GM19395 (cell line): ENCODE data around the gene MAP2.

ENCODE experiments used
- ATAC-seq: cut with Tn5 transposase; IDR thresholded peaks from one replicate; pipeline ENCODE4 v1.9.1; 2021; ENCODE audit warnings: mild to moderate bottlenecking, moderate library complexity; ENCODE audit not compliant: unreplicated experiment

Gene MAP2

GRCh38 chr2:209773377-209773776, 349.5 kb downstream of the MAP2 start:
- ATAC-seq: no peak
